HEK293 (cell line): ENCODE measurements around the gene GALNT16.

Source experiments
- BCL11A ChIP-seq: fragments of 450-650 bp; formaldehyde crosslinking; IDR thresholded peaks from 2 replicates; pipeline ENCODE4 v1.5.1; 2016; ENCODE audit warnings: low read depth, missing biosample characterization, missing genetic modification characterization
- CTCF ChIP-seq: fragments of 450-650 bp; formaldehyde crosslinking; IDR thresholded peaks from 2 replicates; pipeline ENCODE4 v1.5.1; 2016; ENCODE audit warnings: missing biosample characterization, missing genetic modification characterization
- KLF9 ChIP-seq: fragments of 450-650 bp; formaldehyde crosslinking; IDR thresholded peaks from 2 replicates; pipeline ENCODE4 v1.5.1; 2016; ENCODE audit warnings: missing biosample characterization, missing genetic modification characterization, low read depth
- PATZ1 ChIP-seq: fragments of 450-650 bp; formaldehyde crosslinking; IDR thresholded peaks from 2 replicates; pipeline ENCODE4 v1.5.1; 2016; ENCODE audit warnings: missing biosample characterization, missing genetic modification characterization
- TRIM28 ChIP-seq: IDR thresholded peaks from 2 replicates; pipeline ENCODE4 v1.6.1; 2011; ENCODE audit warnings: low read length, control low read depth, borderline replicate concordance
- ZBTB10 ChIP-seq: fragments of 450-650 bp; formaldehyde crosslinking; IDR thresholded peaks from 2 replicates; pipeline ENCODE4 v1.5.1; 2016; ENCODE audit warnings: missing biosample characterization, missing genetic modification characterization
- ZNF133 ChIP-seq: fragments of 450-650 bp; formaldehyde crosslinking; IDR thresholded peaks from 2 replicates; pipeline ENCODE4 v1.5.1; 2016; ENCODE audit warnings: missing biosample characterization, missing genetic modification characterization
- ZNF701 ChIP-seq: fragments of 450-650 bp; formaldehyde crosslinking; IDR thresholded peaks from 2 replicates; pipeline ENCODE4 v1.5.1; 2016; ENCODE audit warnings: missing biosample characterization, missing genetic modification characterization

GRCh38 chr14:69363055-69363454 is 103.1 kb downstream of the GALNT16 start:
- TF ChIP-seq PATZ1 (tag by site-specific recombination): no peak
- TF ChIP-seq ZNF701 (tag by site-specific recombination): no peak
- TF ChIP-seq ZNF133 (tag by site-specific recombination): no peak
- TF ChIP-seq BCL11A (tag by site-specific recombination): no peak
- no peak for TF ChIP-seq CTCF
- no peak for TF ChIP-seq ZBTB10 (tag by site-specific recombination)
- TF ChIP-seq TRIM28: no peak
- TF ChIP-seq KLF9 (tag by site-specific recombination): no peak
